HG02970 (cell line): Measurements from ENCODE around the gene CD3E.

ENCODE experiments used
- ATAC-seq: cut with Tn5 transposase; IDR thresholded peaks from one replicate; pipeline ENCODE4 v1.9.1; 2021; ENCODE audit warnings: mild to moderate bottlenecking, moderate library complexity, moderate number of reproducible peaks; ENCODE audit not compliant: unreplicated experiment, low FRiP score

The CD3E gene

GRCh38 chr11:118304568-118305248 is at the start of gene CD3E:
TSS of gene CD3E (plus strand) at chr11:118304730. CDS start at chr11:118304953, 223 bp downstream.
- no peak for ATAC-seq

GRCh38 chr11:118258410-118258809 is 46.1 kb upstream of the CD3E start:
- ATAC-seq: no peak

- no peak for ATAC-seq
These were observed 45.4 kb upstream of the CD3E start for GRCh38 chr11:118259138-118259537.

GRCh38 chr11:118260353-118260752 is 44.2 kb upstream of the CD3E start:
- no peak for ATAC-seq

- no peak for ATAC-seq
These were observed 41.4 kb upstream of the CD3E start for GRCh38 chr11:118263112-118263511.

- ATAC-seq: no peak
These were observed 40.6 kb upstream of the CD3E start, which contains the start of gene MPZL2 for GRCh38 chr11:118263695-118264568. TSS of gene MPZL2 (minus strand) at chr11:118264297. CDS start at chr11:118264153, 144 bp downstream.

- ATAC-seq: no peak
These were observed 39.7 kb upstream of the CD3E start for GRCh38 chr11:118264569-118265465.

GRCh38 chr11:118265954-118266353 is 38.6 kb upstream of the CD3E start:
- ATAC-seq: no peak

- ATAC-seq: no peak
These were observed 37.0 kb upstream of the CD3E start for GRCh38 chr11:118267486-118267885.

- ATAC-seq: no peak
These were observed 32.5 kb upstream of the CD3E start for GRCh38 chr11:118272001-118272400.

GRCh38 chr11:118274186-118274585 is 30.3 kb upstream of the CD3E start:
- ATAC-seq: no peak

GRCh38 chr11:118275176-118275575 is 29.4 kb upstream of the CD3E start:
- no peak for ATAC-seq

GRCh38 chr11:118276422-118276821 is 28.1 kb upstream of the CD3E start:
- ATAC-seq: no peak

GRCh38 chr11:118277312-118277711 is 27.2 kb upstream of the CD3E start:
- ATAC-seq: no peak

GRCh38 chr11:118281284-118281683 is 23.2 kb upstream of the CD3E start:
- ATAC-seq: no peak

- ATAC-seq: no peak
These were observed 21.9 kb upstream of the CD3E start for GRCh38 chr11:118282606-118283005.

- ATAC-seq: no peak
These were observed 21.4 kb upstream of the CD3E start for GRCh38 chr11:118283037-118283636.

- no peak for ATAC-seq
These were observed 20.7 kb upstream of the CD3E start for GRCh38 chr11:118283756-118284350.

- ATAC-seq: no peak
These were observed 18.0 kb upstream of the CD3E start for GRCh38 chr11:118286545-118286944.

GRCh38 chr11:118287006-118287405 is 17.5 kb upstream of the CD3E start:
- ATAC-seq: no peak
